Ammon's horn (tissue), 1 donor: ENCODE measurements around the gene DCLRE1B.

Experiments
- DNase-seq: peaks from one replicate; pipeline ENCODE4 v3.0.0-alpha.2; 2016; ENCODE audit warnings: low spot score

Gene DCLRE1B

GRCh38 chr1:113928187-113928930 lies 23.2 kb downstream of the DCLRE1B start:
- DNase-seq = no peak

- DNase-seq = peak; percentile 96
Observed at GRCh38 chr1:113928941-113929749, 24.0 kb downstream of the DCLRE1B start, which contains the start of gene HIPK1. Gene HIPK1, plus strand, starts transcription at chr1:113929324.

GRCh38 chr1:113929750-113930498 lies 24.8 kb downstream of the DCLRE1B start:
- peak; percentile 41 for DNase-seq

GRCh38 chr1:113930499-113931161 lies 25.5 kb downstream of the DCLRE1B start:
- no peak for DNase-seq

GRCh38 chr1:113931451-113931851 lies 26.3 kb downstream of the DCLRE1B start:
- DNase-seq = no peak

- no peak for DNase-seq
Observed at GRCh38 chr1:113934006-113934405, 28.9 kb downstream of the DCLRE1B start.

GRCh38 chr1:113934511-113935055 lies 29.5 kb downstream of the DCLRE1B start:
- DNase-seq = no peak

- no peak for DNase-seq
Observed at GRCh38 chr1:113935176-113935575, 30.1 kb downstream of the DCLRE1B start.

- no peak for DNase-seq
Observed at GRCh38 chr1:113935970-113936369, 30.8 kb downstream of the DCLRE1B start.

GRCh38 chr1:113937146-113937545 lies 32.0 kb downstream of the DCLRE1B start:
- DNase-seq = no peak

GRCh38 chr1:113938192-113938591 lies 33.1 kb downstream of the DCLRE1B start:
- DNase-seq = no peak

GRCh38 chr1:113940365-113941244 lies 35.5 kb downstream of the DCLRE1B start:
- DNase-seq = no peak

- no peak for DNase-seq
Observed at GRCh38 chr1:113941245-113941559, 36.1 kb downstream of the DCLRE1B start.

GRCh38 chr1:113942527-113942926 lies 37.4 kb downstream of the DCLRE1B start:
- no peak for DNase-seq

GRCh38 chr1:113943028-113943811 lies 38.1 kb downstream of the DCLRE1B start:
- DNase-seq = no peak

- DNase-seq = no peak
Observed at GRCh38 chr1:113945329-113945728, 40.2 kb downstream of the DCLRE1B start.

- no peak for DNase-seq
Observed at GRCh38 chr1:113946112-113946511, 41.0 kb downstream of the DCLRE1B start.

GRCh38 chr1:113946678-113947387 lies 41.7 kb downstream of the DCLRE1B start:
- DNase-seq = no peak

GRCh38 chr1:113947388-113948107 lies 42.4 kb downstream of the DCLRE1B start:
- DNase-seq = no peak
